GM12872 (cell line): ENCODE data around the gene MEGF6.

Source experiments
- CTCF ChIP-seq: IDR thresholded peaks from 3 replicates; pipeline ENCODE4 v1.5.1; 2011; ENCODE audit warnings: low read depth, mild to moderate bottlenecking, low read length, moderate library complexity; ENCODE audit not compliant: insufficient read depth

Gene MEGF6

GRCh38 chr1:3611170-3612019, at the start of gene MEGF6:
MEGF6 (minus strand) TSS chr1:3611508; CDS start chr1:3611268, 240 bp downstream.
- no peak for TF ChIP-seq CTCF

- TF ChIP-seq CTCF, result no peak
These were observed 49.4 kb upstream of the MEGF6 start for GRCh38 chr1:3660704-3661103.

GRCh38 chr1:3659093-3659492, 47.8 kb upstream of the MEGF6 start:
- TF ChIP-seq CTCF, result no peak

GRCh38 chr1:3658231-3658615, 46.9 kb upstream of the MEGF6 start:
- no peak for TF ChIP-seq CTCF

GRCh38 chr1:3657578-3658230, 46.4 kb upstream of the MEGF6 start:
- TF ChIP-seq CTCF, result no peak

- TF ChIP-seq CTCF, result no peak
These were observed 45.8 kb upstream of the MEGF6 start for GRCh38 chr1:3657096-3657475.

- no peak for TF ChIP-seq CTCF
These were observed 45.3 kb upstream of the MEGF6 start for GRCh38 chr1:3656450-3657095.
